Measurements from ENCODE around the gene CARD6.

DNA sequence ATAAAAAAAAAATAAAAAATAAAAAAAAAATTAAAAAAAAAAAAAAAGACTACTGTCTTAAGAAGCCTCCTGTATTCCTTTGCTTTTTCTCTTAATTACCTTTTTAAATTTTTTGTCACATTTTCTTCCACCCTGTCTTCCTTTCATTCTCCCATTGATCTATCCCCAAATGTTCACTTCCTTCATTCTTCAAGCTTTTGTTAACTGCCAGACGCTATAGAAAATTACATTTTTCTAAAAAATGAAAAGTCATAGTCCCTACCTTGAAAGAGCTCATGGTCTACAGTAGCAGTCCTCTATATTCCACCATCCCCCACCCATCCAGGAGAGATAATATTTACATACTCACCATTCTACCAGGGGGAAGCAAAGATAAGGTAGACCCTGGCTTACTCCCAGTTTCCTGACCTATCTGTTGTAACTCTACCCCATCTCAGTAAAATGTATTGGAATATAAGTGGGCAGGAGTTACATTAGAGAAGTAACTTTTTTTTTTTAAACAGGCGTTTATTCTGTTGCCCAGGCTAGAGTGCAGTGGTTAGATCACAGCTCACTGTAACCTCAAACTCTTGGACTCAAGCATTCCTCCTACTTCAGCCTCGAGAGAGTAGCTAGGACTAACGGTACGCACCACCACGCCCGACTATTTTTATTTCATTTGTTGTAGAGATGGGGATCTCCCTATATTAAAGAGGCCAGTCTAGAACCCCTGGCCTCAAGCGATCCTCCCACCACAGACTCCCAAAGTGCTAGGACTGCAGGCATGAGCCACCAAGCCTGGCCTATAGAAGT is 39.2 kb upstream of the CARD6 start:
- TF ChIP-seq CTCF (IDR thresholded peaks at IDR 0.05) (no peak), SIN3A (IDR thresholded peaks at IDR 0.05; ENCODE audit: borderline replicate concordance, insufficient read depth, low read depth, low read length) (no peak), POLR2AphosphoS5 (IDR thresholded peaks at IDR 0.05; ENCODE audit: low read depth, low read length) (no peak), REST (IDR thresholded peaks at IDR 0.05; ENCODE audit: insufficient read depth in 1 of 2, low read depth in 2 of 2, low read length in 1 of 2) (no peak), TCF7L2 (IDR thresholded peaks at IDR 0.05; ENCODE audit: low read depth, low read length) (no peak)

All from Panc1 (cell line).